OCI-LY1 (cell line): ENCODE measurements around the gene FTCDNL1.

Experiments
- EZH2 ChIP-seq: fragments of 200-600 bp; sonication (generic), shearing (Covaris generic); IDR thresholded peaks from 2 replicates; pipeline ENCODE4 v1.8.0; 2017; ENCODE audit warnings: borderline replicate concordance, mixed run types, mild to moderate bottlenecking, antibody characterized with exemption, low read length, moderate library complexity, mixed read lengths
- TF ChIP-seq, protein P1 (sequence below): fragments of 200-600 bp; sonication (generic), shearing (Covaris generic); IDR thresholded peaks from 2 replicates; pipeline ENCODE4 v1.5.1; 2017; ENCODE audit warnings: mild to moderate bottlenecking, antibody characterized with exemption, low read length, moderate library complexity, mixed read lengths

DNA sequence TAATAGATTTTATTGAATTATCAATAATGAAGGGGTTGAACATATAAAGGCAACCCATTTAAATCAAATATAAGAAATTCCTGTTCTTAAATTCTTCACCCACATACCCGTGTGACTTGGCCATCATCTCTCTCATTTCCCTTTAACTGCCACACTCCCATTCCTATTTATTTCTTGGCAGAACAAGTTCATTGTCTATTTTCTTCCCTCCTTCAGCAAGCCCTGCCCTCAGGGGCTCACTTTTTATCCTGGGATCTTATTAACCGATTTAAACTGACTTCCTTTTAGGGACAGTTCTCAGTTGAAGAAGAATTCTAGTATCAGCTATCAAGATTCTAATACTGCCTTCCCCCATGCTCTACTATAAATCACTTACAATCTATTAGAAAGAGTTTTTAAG lies 123.2 kb downstream of the FTCDNL1 start:
- TF ChIP-seq, protein P1, sequence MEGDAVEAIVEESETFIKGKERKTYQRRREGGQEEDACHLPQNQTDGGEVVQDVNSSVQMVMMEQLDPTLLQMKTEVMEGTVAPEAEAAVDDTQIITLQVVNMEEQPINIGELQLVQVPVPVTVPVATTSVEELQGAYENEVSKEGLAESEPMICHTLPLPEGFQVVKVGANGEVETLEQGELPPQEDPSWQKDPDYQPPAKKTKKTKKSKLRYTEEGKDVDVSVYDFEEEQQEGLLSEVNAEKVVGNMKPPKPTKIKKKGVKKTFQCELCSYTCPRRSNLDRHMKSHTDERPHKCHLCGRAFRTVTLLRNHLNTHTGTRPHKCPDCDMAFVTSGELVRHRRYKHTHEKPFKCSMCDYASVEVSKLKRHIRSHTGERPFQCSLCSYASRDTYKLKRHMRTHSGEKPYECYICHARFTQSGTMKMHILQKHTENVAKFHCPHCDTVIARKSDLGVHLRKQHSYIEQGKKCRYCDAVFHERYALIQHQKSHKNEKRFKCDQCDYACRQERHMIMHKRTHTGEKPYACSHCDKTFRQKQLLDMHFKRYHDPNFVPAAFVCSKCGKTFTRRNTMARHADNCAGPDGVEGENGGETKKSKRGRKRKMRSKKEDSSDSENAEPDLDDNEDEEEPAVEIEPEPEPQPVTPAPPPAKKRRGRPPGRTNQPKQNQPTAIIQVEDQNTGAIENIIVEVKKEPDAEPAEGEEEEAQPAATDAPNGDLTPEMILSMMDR: no peak
- no peak for TF ChIP-seq EZH2
